Activated CD4-positive, alpha-beta T cell treated with anti-CD3 and anti-CD28 coated beads, Interleukin-2, Interleukin-4, amounts not matched to agents 100 ng/mL and 50 ng/mL, durations not matched to agents 16 hours and 8 hours (primary cell): Measurements from ENCODE around the gene NEK10.
"Not testable (repeated sequence)": the region's sequence is repeated elsewhere in the genome, so short reads cannot be mapped to it uniquely, and the experiment has no call there.

Experiments used
- DNase-seq: peaks from one replicate; pipeline ENCODE4 v3.0.0-alpha.2; 2020; ENCODE audit warnings: low spot score

NEK10 gene

DNA sequence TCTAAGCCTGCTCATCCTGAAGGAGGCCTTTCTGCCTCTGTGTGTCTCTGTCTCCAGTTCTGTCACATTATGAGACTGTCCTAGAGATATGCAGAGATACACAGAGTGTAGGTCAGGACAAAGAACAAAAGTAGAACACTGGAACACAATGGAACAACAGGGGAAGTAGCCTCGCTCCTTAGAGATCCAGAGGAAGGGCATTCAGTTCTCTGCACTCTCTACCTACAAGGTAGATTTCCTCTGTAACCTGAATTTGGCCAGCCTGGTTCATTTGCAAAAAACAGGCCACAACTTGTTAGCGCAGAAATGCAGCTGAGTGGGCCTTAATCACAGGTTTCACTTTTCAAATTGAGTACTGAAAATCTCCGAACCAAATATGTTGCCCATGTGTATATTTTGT is 19.4 kb downstream of the NEK10 start:
- DNase-seq = no peak

DNA sequence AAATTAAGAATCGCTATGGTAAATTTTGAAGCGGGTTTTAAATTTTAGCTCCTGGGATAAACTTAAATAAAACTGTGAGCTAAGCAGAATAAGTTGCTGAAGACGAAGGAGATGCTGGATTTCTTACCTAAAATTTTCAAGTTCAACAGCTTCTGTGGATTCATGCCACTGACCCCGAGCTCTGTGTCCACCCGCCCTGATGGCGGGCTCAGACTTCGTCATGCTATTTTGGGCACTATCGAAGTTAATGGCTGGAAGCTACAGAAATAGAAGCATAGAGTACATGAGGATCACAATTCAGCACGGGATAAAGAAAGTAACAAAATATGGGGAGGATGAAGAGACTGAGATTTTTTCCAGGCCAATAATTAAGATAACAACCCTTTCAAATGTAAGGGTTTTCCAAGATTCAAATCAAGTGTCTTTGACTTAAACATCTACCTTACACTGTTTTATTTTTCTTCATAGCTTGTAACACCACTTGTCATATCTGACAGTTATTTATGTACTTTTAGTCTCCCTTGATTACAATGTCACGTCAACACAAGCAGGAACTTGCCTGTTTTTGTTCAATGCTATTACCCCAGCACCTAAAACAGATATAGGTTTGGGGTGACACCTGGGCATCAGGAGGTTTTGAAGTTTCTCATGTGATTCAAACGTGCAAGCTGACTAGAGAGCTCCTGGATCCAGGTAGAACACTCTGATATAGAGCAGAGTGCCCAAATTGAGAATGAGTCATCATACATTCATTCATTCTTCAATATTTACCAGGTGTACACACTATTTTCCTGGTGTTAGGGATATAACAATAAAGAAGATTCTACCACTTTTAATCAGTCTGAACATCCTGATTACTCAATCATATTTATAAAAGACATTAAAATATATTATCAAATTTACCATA is 23.0 kb downstream of the NEK10 start:
- DNase-seq = no peak

DNA sequence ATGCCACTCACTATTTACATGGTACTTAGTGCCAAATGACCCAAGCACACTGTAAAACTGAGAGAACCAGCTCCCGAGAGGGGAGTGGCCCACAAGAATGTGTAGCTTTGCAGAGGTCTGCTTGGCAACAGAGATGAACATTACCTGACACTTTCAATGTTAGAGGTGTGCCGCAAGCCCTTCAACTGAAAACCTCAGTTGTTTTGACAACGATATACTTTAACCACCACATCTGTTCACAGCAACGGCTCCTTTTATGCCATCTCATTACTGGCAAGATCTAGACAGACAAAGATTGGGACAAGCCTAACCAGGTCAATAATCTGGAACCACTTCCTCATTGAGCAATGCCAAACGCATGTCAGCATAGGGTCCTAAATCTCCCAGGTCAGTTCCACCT is 23.7 kb downstream of the NEK10 start:
- DNase-seq = peak; percentile 44

DNA sequence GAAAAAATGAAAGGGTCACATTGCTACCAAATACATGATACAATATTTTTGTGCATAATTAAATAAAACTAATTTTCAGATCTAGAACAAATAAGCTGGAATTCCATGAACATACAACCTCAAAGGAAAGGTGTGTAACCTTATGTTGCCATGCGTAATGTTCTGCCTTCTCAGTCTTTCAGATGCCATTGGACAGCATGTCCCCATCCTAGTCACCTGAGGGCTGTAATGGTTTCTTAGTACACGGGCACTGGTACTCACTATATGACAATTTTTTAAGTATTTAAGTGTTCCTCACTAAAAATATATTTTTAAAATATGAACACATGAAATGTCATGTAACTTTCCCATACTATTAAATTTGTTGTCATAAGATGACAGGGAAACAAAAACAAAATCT is 24.1 kb downstream of the NEK10 start:
- no peak for DNase-seq

DNA sequence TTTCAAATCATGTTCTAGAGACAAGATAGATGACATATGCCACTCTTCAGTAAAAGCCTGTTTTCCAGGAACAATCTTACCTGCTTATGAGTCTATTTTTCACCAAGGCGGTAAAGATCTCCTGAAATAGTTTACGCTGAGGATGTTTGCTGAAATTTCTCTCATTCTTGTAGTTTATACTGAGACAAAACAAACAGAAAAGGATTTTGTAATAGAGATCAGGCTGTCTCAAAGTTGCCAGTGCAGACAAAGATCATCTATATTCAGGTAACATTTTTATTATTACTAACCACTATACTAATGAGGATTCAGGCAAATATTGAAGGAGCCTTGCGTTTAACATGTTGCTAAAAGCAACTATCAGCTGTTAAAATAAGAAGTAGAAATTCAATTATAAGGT is 25.0 kb downstream of the NEK10 start:
- no peak for DNase-seq

DNA sequence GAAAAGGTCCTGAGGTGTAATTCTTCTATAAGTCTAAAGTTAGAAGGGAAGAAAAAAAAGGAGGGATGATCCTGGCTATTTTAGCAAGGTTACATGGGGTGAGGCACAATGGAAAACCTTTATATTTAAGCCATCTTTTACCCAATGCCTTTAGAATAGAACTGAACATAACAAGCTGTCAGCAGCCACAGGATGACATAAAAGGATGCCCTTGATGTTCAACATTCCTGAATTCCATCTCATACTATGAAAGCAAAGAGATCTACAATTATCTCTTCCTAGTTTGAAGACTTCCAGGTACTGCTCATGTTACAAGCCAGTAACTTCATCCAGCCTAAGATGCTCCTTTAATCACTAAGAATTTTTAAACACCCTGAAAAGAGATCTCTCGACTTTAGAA is 26.9 kb downstream of the NEK10 start:
- DNase-seq = no peak

DNA sequence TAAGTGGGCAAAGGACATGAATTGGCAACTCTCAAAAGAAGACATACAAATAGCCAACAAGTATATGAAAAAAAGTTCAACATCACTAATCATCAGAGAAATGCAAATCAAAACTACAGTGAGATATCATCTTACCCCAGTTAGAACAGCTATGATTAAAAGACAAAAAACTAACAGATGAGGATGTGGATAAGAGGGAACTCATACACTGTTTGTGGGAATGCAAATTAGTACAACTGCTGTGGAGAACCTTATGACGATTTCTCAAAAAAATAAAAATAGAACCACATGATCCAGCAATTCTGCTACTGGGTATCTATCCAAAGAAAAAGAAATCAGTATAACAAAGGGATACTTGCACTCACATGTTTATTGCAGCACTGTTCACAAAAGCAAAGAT is 28.6 kb downstream of the NEK10 start:
- DNase-seq = no peak

DNA sequence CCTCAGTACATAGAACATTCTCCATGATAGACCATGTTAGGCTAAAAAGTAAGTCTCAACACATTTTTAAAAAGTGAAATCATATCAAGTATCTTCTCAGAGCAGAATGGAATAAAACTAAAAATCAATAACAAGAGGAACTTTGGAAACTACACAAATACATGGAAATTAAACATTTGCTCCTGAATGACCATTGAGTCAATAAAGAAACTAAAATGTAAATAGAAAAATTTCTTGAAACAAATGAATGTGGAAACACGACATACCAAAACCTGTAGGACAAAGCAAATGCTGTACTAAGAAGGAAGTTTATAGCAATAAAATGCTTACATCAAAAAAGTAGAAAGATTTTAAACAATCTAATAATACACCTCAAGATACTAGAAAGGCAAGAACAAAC is 33.6 kb downstream of the NEK10 start:
- no peak for DNase-seq

DNA sequence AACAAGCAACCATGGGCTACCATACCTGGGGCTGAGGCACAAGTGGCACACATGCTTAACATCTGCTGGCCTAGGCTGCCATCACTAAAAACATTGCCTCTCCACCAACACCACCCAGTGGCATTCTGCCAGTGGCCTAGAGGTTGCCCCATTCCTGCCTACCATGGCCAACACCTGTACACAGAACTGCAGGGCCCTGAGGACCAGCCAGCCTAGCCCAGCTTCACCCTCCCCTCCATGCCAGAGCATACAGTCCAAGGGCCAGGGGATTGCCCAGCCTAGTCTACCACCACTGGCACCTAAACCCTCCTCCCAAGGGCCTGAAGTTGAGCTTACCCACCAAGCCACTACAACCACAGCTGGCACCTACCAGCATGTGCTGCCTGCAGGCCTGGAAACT is 35.3 kb downstream of the NEK10 start:
- DNase-seq = no peak

DNA sequence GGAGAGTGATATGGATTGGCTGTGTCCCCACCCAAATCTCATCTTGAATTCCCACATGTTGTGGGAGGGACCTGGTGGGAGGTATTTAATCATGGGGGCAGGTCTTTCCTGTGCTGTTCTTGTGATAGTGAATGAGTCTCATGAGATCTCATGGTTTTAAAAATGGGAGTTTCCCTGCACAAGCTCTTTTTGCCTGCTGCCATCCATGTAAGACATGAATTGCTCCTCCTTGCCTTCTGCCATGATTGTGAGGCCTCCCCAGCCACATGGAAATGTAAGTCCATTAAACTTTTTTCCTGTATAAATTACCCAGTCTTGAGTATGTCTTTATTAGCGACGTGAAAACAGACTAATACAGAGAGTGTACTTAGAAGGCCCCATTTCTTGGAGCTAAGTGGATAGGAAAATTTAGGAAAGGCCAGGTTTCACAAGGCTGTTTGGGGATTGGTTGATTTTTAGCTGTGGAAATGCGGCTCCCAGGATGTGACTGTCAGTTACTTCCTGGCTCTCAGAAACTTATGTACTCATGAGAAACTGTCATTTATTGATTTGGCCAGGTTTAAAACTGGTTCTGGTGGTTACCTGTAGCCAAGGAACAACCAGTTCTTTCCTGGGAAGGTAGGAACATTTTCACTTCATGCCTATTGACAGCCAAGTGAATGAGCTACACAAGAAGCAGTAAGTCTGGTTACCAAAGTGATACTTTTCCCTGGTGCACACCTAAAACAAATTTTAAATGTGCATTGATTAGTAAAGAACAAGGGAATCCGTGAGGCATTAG is 40.0 kb downstream of the NEK10 start:
- DNase-seq = not testable (repeated sequence)

DNA sequence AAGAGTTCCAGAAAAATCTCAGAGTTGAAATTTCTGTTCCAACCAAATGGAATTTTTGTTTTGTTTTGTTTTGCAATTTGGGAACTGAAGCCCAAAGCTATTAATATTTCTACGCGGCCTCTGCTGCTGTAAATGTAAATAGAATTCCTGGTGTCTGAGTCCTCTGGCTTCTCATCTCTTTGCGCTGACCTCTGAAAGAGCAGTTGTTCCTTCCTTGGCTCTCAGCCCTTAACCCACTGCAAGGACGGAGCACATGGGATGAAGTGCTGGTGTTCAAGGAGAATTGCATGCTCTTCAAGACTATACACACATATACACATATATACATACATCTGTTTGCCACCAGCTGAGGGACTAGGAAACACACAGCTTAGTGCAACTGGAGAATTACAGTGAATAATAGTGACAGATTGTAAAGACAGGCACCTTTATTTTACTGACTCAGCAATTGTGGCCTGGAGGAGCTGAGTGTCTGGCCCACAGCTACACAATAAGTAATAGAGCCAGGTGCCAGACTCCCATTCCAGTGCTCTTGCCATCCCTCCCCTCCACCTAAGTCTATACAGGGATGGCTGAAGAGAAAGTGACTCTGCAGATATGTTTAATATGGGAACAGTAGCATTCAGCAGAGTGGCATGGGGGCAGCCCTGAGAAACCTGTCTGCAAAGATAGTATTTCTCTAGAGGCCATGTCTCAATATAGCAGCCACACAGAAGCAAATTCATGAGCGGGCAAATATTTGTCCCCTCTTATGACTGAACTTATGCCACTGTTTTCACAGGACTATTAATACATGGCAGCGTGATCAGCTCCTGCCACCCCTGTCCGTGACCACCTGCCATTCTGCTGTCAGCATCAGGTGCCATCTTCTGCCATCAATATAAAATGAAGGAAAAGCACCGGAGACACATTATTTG is 42.3 kb downstream of the NEK10 start:
- no peak for DNase-seq

DNA sequence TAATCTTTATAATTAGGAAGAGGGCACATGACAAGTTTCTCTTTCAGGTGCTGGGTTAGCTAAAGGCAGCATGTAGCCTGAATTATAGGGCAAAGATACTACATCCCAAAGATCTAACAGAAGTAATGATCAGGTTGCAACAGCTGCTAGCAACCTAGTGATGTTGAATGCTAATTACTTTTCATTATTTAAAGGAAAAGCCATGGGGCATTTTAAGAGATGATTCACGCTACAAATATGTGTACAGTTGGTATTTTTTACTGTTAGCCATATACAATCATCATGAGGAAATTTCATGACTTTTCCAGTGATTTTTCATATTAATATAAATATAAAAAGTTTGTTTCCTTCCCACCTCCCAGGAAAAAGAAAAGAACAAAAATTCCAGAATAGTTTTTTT is 43.0 kb downstream of the NEK10 start:
- DNase-seq = no peak

DNA sequence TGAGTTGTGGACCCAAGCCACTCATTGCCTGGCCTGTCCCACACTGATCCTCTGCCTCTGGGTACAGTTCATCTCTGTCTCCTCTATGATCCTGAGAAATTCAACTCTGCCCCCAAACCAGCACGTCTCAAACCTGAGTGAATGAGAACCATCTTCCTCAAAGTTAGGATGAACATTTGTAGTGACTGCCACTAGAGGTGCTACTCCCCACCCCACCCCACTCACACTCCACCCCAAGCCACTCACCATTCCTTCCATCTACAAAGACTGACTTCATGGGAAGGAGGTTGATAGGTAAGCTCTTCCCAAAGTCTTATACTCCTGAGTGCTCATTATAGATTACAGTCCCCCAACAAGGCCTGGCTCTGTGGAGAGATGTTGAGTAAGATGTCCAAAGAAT is 43.8 kb downstream of the NEK10 start:
- DNase-seq = no peak

DNA sequence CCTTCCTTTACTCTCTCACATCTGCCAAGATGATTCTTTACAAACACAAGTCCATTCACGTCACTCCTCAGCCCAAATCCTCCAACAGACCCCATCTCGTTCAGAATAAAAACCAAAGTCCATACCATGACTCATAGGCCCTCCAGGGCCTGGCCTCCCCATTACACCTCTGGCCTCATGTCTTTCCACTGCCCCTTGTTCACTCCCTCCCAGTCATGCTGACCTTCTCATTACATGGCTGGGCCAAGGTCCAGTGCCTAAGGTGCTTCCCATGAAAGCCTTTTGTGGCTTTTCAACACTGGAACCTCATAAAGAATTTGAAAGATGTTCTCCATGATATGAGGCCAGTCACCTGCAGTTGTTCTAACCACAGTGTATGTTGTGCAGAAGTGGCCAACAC is 44.5 kb downstream of the NEK10 start:
- no peak for DNase-seq

DNA sequence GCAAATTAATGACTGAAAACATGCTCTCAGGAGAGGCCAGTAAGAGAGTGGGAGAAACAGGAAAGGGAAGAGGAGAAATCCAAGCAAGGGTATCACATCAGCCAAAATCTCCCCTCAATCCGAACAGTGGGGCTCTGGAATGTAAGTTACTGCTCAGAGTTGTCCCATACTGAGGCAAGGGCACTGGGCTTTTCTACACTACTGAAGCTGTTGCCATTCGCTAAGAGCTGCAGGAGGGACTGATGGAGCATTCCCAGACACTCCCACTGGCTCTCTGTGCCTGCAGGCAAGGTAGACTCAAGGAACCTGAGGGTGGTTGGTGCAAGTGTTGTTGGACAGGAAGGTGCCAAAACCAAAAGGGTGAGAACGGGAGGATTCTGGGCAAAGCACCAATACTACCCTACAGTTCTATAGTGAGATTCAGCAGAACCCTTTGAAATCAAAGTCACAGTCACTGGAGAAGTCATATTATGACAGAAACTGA is 46.1 kb downstream of the NEK10 start:
- no peak for DNase-seq

DNA sequence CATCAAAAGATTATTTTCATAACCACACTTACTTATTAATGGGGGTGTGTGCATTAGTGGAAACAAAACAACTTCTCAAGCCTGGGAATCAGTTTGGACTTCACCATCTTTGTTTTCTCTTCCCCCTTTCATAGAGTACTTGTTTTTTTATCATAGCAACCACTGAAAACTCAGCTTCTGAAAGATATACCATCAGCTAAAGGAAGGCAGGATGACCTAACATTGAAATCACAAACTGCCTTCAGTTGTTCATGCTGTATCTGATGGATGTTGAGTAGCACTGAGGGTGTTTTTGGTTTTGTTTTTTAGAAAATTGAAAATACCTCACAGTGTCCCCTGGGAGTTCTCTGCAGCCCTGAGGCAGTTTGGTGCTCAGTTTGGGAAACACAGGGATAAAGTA is 46.5 kb downstream of the NEK10 start:
- no peak for DNase-seq

DNA sequence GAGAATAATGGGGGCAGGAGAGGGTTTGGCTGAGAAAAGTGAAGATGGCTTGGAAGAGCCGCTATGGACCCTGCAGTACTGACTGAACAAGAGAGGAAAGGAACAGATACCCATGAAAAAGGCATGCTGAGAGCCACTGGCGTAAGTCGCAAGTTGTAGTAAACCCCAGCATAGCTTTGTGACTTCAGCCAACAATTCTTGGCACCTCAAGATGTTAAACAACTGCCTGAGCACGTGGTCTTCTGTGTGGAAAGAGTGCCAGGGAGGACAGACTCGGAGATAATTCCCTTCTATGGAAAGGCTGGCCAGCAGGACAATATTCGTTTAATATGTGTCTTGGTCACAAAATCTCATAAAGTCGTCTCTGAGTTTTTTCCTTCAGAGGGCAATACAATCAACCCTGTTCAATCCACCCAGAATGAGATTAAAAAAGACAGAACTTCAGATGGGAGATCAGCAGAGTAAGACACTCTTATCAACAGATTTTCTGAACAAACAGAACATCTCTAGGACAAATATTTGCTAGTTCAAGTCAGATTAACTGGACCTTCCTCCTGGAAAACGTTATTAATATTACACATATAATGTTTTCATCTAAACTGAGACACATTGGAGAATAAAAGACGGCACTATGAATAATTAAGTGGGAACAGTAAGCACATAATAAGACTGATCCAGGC is 49.2 kb downstream of the NEK10 start:
- DNase-seq = no peak

DNA sequence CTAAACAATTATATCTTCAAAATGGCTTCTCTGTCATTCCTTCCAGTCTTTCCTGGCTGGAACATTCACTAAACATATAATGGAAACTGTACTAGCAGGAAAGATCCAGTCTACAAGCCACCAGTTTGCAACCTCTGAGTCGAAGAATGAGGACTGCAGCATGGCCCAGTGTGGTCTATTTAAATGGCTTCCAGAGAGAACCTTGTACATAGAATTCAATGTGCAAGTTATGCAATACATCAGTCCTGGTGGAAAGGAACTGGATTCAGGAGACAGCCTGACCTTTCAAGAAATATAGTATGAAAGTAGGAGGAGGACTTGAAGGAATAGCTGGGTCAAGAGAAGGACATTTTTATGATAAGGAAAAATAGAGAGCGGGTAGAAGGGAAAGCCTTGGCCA is 49.9 kb downstream of the NEK10 start:
- no peak for DNase-seq

DNA sequence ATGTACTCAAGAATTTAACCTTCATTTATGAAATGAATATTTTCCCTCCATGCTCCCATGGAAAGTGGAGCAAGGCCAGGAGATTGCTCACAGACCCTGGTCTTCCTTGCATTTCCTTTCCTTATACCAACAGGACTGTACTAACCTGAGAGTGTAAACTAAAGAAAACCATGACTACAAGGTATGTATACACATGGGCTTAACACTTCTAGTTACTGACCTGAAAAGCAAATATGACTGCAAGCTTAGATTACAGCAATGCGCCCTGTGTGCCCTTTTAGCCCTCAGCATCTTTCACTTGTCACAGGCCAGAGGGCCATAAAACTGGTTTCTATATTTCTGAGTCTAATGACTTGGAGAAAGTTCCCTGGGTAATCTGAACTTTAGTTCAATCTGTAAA is 52.1 kb downstream of the NEK10 start:
- DNase-seq = no peak

DNA sequence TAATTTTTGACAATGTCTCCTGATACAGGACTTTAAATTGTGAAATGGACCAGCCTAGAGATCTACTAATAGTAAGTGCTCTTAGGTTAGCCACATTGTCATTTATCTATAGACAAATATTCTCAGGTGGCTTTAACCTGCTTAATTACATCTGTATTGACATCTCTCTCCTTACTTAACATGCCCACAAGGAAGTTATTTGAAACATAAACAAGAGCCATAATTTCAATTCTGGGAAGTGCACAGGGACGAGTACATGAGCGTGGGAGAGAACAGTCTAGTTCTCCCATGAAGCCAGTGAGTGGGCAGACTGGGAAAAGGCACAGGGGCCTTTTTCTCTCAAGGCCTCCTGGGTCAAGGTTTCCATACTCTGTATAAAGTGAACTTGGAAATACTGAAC is 54.2 kb downstream of the NEK10 start:
- no peak for DNase-seq

DNA sequence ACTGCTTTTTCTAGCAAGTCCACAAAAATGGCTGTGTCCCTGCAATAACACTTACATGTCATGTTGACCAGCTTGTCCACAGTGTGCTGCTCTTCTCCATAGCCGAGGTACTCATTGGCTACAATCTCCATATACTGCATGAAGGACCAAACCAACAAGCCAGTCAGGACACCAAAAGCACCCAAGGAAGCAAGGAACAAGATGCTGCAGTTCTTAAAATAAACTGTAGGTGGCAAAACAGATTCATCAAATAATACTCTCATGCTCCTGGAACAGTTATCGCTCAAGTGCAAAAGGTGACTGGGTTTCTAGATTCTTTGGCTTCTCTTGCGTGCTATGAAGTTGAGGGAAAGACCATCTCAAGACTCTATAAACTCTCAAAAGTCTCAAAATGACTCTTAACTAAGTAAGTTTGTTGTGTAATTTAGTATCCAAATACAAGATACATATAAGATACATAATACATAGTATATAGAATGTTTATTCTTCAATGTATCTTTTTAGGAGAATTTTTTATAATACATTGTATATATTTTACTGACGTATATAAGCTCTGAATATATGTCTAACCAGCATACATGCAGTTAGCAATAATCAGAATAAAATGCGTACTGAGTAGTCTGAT is 57.0 kb downstream of the NEK10 start:
- peak; percentile 68 for DNase-seq
